Activated T-cell treated with anti-CD3 and anti-CD28 coated beads, Interleukin-2, amount 50 U/mL, for 4 hours (primary cell): Measurements from ENCODE around the gene TMEM238. TPM values are rescaled to one million over a fixed set of nuclear protein-coding genes. Genes with fewer than 3 reads are reported as not detected.
A peak's percentile ranks its signal among the peaks of the same experiment; 100 is the strongest.

Source experiments
- ATAC-seq, 2 donors: fragments of 200-7000 bp; cut with Tn5 transposase; one replicate each; pipeline ENCODE4 v1.10.0; 2021
- DNase-seq: peaks from one replicate; pipeline ENCODE4 v3.0.0-alpha.2; 2020
- H3K27me3 Mint-ChIP-seq: one replicate; pipeline ENCODE4 v1.8.0; 2021; ENCODE audit warnings: low read depth, mixed read lengths
- H3K36me3 Mint-ChIP-seq: one replicate; pipeline ENCODE4 v1.8.0; 2022; ENCODE audit warnings: mixed read lengths; ENCODE audit not compliant: insufficient read depth
- H3K4me1 Mint-ChIP-seq: one replicate; pipeline ENCODE4 v1.8.0; 2021; ENCODE audit warnings: low read depth, mixed read lengths
- H3K4me3 Mint-ChIP-seq: one replicate; pipeline ENCODE4 v1.8.0; 2021; ENCODE audit warnings: mild to moderate bottlenecking, moderate library complexity, mixed read lengths
- H3K9me3 Mint-ChIP-seq: one replicate; pipeline ENCODE4 v1.8.0; 2021; ENCODE audit warnings: mixed read lengths
- total RNA-seq, 3 donors: library from RNA; stranded (reverse); gene quantifications; one replicate each; pipeline ENCODE4 v1.2.1, GENCODE V29; 2021

The TMEM238 gene
- total RNA-seq, 3 donors from 2014 or later, result 6.1 to 8.8 (median 8.4) TPM

DNA sequence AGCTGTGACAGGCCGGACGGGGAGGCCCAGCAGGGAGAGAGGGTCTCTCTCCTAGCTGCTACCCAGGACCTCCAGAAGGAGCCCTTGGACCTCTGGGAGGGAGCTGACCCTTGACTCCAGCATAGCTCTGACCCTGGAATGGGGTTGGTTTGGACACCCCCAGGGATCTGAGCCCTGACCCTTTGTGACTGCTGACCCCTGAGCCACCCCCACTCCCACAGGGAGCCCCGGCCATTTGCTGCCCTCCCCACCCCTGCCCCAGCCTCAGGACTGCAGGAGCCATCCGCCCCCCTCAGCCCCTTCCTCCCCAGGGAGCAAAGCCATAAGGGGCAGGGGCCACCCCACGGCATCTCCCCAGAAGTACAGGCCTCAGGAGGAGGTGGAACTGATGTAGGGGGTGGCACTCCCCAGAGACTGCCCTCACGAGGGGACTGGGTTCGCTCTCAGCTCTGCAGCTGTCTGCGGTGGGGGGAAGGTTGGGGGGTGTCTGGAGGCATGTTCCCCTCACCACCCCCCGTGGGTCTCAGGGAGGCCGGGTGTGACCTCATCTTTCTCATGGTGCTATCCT is 36.6 kb downstream of the TMEM238 start:
- Mint-ChIP-seq H3K4me3 (no peak overlapping the region), H3K9me3 (no peaks in the 10 kb centered on the region)
- ATAC-seq, result no peak

DNA sequence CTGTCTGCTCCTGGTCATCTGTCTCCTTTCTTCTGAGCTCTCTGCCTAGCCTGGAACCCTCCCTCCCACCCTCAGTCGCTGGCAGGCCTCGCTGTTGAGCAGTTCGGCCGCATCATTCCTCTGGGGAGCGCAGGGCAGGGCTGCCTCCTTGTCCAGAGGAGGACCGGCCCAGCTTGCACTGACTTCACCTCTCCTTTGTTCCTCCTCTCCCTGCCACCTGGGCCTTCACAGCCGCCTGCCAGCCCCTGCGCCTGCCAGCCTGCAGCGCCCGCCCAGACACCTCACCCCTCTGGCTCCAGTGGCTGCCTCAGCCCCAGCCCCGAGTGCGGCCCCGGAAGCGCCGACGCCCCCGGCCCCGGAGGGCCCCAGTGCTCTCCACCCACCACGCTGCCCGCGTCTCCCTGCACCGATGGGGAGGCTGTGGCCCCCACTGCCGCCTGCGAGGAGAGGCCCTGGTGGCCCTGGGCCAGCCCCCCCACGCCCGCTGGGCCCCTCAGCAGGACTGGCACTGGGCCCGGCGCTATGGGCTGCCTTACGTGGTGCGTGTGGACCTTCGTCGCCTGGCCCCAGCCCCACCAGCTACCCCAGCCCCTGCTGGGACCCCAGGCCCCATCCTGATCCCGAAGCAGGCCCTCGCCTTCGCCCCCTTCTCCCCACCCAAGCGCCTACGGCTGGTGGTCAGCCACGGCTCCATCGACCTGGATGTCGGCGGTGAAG is 37.2 kb downstream of the TMEM238 start:
- Mint-ChIP-seq H3K4me3 (no peak overlapping the region), H3K9me3 (no peaks in the 10 kb centered on the region), H3K27me3 (peaks cover 16% of the 10 kb centered on the region), H3K36me3 (peaks cover 6% of the 10 kb centered on the region), H3K4me1 (peaks cover 3% of the 10 kb centered on the region)
- no peak for ATAC-seq
- DNase-seq, result no peak

More for the DNA sequence above, 36.6 kb downstream of the TMEM238 start:
- Mint-ChIP-seq H3K4me1 (peaks cover 4% of the 10 kb centered on the region), H3K27me3 (peaks cover 23% of the 10 kb centered on the region), H3K36me3 (peaks cover 6% of the 10 kb centered on the region)
- no peak for DNase-seq

DNA sequence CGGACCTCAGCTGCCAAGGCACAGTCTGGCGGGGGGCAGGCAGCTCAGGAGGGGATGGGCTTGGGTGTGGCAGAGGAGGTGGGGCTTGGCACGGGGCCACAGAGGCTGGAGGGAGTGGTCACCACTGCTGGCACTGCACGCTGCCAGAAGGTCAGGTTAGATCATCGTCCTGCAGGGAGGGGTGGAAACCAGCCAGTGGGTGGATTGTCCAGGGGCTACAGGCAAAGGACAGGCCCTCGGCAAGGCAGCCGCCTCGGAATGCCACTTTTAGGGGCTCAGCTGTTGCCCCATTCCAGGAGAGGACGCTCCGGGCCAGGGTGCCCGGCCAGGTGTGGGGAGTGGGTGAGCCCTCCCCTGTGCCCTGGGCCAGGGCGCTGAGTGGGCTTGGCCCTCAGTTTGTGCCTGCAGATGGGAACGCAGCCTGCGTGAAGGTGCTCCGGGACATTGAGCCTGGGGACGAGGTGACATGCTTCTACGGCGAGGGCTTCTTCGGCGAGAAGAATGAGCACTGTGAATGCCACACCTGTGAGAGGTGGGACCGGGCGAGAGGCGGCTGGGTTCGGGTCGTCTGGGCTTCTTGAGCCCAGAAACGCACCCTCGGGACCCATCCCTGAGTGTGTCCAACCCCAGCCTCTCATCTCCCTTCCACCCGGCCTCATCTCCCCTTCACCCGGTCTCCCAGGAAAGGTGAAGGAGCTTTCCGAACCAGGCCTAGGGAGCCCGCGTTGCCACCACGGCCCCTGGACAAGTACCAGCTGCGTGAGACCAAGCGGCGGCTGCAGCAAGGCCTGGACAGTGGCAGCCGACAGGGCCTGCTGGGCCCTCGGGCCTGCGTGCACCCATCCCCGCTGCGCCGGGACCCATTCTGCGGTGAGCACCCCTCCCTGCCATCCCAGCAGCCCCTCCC is 38.0 kb downstream of the TMEM238 start:
- ATAC-seq (no peak), DNase-seq (no peak)
- Mint-ChIP-seq H3K4me3 (no peak overlapping the region), H3K36me3 (peaks cover 6% of the 10 kb centered on the region), H3K4me1 (peaks cover 4% of the 10 kb centered on the region), H3K9me3 (no peaks in the 10 kb centered on the region), H3K27me3 (peaks cover 8% of the 10 kb centered on the region)

DNA sequence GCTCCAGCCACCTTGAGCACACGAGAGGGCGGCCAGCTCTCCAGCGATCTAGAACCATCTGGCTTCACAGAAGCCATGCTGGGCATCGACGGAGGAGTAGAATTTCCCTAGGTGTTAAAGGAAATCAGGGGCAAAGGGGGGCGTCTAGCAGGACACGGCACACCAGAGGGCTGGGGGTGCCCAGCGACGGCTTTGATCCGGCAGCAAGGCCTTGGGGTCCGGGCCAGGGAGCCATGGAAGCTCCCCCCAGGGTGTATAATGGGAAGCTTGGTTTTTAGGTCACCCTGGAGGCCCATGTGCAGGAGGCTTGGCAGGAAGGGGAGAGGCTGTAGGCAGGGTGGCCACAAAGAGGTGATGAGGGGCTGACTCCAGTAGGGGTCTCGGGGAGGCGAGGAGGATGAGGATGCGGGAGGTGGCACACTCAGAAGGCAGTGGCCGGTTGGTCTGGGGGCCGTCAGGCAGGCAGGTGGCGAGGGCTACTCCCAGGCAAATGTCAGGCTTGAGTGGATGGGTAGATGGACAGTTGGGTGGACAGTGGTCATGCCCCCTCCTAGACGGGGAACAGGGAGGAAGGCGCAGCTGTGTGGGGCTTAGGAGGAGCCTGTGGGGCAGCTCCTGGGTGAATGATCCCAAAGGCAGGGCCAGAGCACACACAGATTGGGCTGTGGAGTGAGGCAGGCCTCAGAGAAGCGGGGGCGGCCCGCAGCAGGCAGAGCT is 38.8 kb downstream of the TMEM238 start:
- H3K27me3 Mint-ChIP-seq, result peaks cover under 1% of the 10 kb centered on the region
- peaks cover 12% of the 10 kb centered on the region for H3K4me1 Mint-ChIP-seq
- no peaks in the 10 kb centered on the region for H3K9me3 Mint-ChIP-seq
- no peak overlapping the region for H3K4me3 Mint-ChIP-seq
- ATAC-seq, result no peak
- peaks cover 6% of the 10 kb centered on the region for H3K36me3 Mint-ChIP-seq
- no peak for DNase-seq

DNA sequence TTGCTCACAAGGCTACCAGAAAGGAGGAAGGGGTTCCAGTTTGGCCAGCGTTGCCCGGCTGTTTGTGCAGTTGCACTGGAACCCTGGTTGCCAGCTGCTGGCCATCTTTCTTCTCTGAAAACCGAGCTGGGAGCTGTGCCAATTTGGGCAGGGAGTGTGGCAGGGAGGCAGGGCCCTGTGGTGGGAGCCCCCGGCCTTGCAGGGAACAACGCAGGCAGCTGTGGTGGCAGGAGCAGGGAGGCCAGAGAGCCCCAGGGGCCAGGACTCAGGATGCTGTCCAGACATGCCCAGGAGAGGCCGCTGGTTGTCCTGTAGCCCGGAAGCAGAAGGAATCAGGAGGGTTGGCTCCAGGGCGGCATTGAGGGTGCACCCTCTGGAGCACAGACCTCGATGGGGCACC is 39.6 kb downstream of the TMEM238 start:
- Mint-ChIP-seq H3K36me3 (peaks cover 6% of the 10 kb centered on the region), H3K9me3 (no peaks in the 10 kb centered on the region), H3K4me3 (no peak overlapping the region), H3K4me1 (peaks cover 15% of the 10 kb centered on the region), H3K27me3 (no peaks in the 10 kb centered on the region)
- ATAC-seq, result no peak
- DNase-seq, result no peak

DNA sequence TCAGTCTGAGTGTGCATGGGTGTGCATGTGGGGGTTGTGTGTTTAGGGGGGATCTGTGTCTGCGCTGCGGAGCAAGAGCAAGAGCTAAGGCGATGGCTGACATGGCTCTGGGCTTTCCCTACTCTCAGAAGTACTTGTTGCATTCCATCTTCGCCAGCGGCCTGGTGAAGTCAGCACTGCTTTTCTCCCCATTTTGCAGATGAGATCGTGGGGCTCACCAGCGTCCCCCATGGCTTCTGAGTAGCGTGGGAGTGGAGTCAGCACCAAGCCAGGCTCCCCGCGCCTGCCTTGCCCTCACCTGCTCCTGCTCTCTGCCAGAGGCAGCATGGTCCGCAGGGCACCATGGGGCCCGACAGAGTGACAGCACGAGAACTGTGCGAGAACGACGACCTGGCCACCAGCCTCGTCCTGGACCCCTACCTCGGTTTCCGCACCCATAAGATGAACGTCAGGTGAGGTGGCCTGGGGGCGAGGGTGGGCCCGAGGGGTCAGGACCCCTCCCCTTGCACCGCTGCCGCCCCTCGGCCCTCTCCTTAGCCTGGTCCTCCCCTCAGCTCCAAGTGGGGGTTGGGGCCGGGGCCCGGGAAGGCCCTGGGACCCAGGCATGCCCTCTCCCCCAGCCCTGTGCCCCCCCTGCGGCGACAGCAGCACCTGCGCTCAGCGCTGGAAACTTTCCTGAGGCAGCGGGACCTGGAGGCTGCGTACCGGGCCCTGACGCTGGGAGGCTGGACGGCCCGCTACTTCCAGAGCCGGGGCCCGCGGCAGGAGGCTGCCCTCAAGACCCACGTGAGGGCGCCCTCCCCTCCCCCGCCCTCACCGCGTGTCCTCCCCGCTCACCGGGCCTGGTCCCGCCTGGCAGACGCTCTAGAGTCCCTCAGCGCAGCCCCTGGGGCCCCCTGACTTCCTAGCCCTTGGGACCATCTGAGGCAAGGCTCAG is 42.2 kb downstream of the TMEM238 start:
- ATAC-seq (no peak), DNase-seq (no peak)
- Mint-ChIP-seq H3K27me3 (no peaks in the 10 kb centered on the region), H3K4me3 (peak overlapping the region; percentile 38), H3K4me1 (peaks cover 22% of the 10 kb centered on the region), H3K9me3 (no peaks in the 10 kb centered on the region), H3K36me3 (peaks cover 6% of the 10 kb centered on the region)

DNA sequence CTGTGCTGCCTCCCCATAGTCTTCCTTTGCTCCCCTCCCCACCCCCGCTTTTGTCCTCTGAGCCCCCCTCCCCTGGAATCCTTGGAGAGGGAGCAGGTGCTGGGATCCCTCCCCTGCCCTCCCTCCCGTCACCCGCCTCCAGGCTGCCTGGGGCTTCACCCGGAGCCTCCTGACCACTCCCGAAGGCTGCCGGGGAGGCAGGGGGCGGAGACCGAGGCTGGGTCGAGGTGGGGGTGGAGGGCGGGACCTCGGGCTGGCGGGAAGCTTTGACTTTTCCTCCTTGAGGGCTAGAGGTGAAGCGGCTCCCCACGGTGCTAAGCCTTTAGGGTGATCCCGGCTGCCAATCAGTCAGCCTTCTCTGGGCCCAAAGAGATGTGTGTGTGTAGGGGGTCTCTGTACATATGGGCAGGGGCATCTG is 42.9 kb downstream of the TMEM238 start:
- Mint-ChIP-seq H3K36me3 (peaks cover 6% of the 10 kb centered on the region), H3K4me1 (peaks cover 22% of the 10 kb centered on the region), H3K27me3 (no peaks in the 10 kb centered on the region)

DNA sequence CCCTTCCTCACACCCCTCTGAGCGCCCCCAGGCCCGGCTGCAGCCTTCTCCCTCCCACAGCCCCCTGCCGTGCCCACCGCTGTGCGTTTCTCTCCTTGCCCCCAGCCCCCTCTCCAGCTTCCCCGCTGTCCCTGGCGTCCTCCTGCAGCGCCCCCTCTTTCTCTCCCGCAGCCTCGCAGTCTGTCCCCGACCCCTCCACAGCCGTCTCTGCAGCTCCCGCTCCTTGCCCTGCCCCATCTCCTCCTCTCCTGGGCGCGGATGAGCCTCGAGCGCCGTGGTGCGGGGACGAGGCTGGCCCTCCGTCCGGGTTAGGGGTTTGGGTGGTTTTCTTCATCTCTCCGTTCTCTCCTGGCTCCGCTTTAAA is 43.3 kb downstream of the TMEM238 start:
- Mint-ChIP-seq H3K4me1 (peaks cover 22% of the 10 kb centered on the region), H3K9me3 (no peaks in the 10 kb centered on the region)
- ATAC-seq, result no peak

More for the DNA sequence above, 42.9 kb downstream of the TMEM238 start:
- H3K9me3 Mint-ChIP-seq, result no peaks in the 10 kb centered on the region
- DNase-seq (peak; percentile 29), ATAC-seq (no peak)
- H3K4me3 Mint-ChIP-seq, result peak overlapping the region; percentile 80

DNA sequence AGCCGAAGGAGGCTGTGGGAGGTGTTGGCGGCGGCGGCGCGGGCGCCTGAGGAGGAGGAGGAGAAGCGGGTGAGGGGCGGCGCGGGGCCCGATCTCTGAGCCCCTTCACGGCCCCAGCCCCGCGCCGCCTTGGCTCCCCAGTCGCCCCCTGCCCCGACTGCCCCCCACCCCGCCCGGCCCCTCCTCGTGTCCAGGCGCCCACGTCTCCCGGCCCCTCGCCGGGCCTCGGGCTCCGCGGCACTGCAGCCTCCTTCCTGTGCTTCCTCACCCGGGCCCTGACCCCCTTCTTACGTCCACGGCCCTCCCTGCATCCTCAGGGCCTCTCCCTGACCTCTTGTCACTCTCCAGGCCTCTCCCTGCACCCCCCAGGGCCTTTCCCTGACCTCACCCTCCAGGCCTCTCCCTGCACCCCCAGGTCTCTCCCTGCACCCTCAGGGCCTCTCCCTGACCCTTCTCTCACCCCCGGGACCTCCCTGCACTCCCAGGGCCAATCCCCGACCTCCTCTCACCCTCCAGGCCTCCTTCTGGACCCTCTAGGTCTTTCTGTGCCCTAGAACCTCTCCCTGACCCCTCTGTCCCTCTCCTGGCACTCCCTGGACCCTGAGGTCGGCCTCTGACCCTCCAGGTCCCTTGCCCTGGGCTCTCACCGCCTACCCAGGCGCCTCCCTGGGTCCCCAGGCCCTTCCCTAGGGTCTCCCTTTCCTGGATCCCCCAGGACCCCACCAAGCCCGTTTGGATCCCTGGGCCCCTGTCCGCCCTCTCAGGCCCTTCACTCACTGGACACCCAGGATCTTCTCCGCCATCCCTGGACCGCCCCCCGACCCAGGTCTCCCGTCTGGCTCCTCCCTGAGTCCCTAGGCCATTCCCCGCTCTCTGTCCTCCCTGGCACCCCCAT is 44.0 kb downstream of the TMEM238 start:
- DNase-seq, result no peak
- H3K36me3 Mint-ChIP-seq, result peaks cover 3% of the 10 kb centered on the region
- H3K4me1 Mint-ChIP-seq, result peaks cover 22% of the 10 kb centered on the region
- no peaks in the 10 kb centered on the region for H3K9me3 Mint-ChIP-seq
- peaks cover under 1% of the 10 kb centered on the region for H3K27me3 Mint-ChIP-seq
- ATAC-seq, result no peak
- peak overlapping the region; percentile 89 for H3K4me3 Mint-ChIP-seq

More for the DNA sequence above, 43.3 kb downstream of the TMEM238 start:
- Mint-ChIP-seq H3K4me3 (peak overlapping the region; percentile 80), H3K27me3 (no peaks in the 10 kb centered on the region), H3K36me3 (peaks cover 6% of the 10 kb centered on the region)
- no peak for DNase-seq

DNA sequence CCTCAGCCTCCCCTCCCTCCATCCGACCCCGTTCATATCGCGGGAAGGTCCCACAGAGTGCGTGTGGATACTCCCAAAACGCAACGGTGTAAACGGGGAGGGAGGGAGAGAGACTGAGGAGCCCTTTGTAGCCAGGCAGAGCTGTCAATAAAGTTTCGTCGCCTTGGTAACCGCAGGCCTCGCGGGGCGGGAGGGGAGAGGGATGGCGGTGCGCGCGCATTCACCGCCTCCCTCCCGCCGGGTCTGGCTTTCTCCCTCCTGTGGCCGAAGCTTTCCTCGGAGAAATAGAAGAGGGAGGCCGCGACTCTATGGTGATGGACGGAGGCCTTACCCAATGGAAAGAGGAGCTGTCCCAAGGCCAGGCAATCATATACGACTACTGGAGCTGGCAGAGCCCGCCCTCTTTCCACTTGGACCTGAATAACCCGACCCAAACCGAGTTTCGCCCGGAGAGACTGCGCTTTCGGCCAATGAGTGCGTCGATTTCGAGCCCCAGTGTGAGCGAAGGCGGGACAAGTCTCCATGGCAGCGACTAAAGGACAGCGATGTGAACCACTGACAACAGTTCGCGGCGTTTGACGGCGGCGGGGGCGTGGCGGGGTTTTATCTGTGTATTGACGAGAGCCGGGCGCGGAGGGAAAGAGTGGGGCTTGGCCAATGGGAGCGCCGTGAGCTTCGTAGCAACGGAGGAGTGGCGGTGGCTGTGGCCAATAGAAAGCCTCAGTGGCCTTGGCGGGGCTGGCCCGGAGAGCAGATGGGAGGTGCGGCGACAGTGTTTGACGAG is 44.8 kb downstream of the TMEM238 start, which contains the start of gene KMT5C:
KMT5C (plus strand) TSS at position 772 of the 784 bp plus-strand sequence. CDS start 2,061 bp downstream, outside the sequence.
- peaks cover 22% of the 10 kb centered on the region for H3K4me1 Mint-ChIP-seq
- H3K27me3 Mint-ChIP-seq, result peaks cover 2% of the 10 kb centered on the region
- ATAC-seq (peak; percentile 87), DNase-seq (peak; percentile 100)
- H3K4me3 Mint-ChIP-seq, result peak within 1 kb of the TSS; percentile 89
- H3K9me3 Mint-ChIP-seq, result no peaks in the 10 kb centered on the region
- no peaks in the 10 kb centered on the region for H3K36me3 Mint-ChIP-seq

DNA sequence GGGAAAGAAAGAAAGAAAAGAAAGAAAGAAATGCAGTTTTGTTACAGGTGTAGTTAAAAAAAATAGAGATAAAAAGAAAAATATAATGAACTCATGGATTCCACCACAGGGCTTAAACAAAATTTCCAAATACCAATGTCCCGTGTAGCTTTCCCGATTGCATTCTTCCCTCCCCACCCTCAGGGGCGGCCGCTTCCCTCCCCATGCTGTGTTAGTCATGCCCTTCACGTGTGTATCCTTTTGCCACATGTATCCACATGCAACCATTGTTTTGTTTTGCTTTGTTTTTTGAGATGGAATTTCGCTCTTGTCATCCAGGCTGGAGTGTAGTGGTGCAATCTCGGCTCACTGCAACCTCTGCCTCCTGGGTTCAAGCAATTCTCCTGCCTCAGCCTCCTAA is 48.0 kb downstream of the TMEM238 start:
- ATAC-seq (no peak), DNase-seq (no peak)
- Mint-ChIP-seq H3K4me1 (peaks cover 18% of the 10 kb centered on the region), H3K27me3 (peaks cover 12% of the 10 kb centered on the region), H3K4me3 (no peak overlapping the region), H3K9me3 (no peaks in the 10 kb centered on the region), H3K36me3 (no peaks in the 10 kb centered on the region)

DNA sequence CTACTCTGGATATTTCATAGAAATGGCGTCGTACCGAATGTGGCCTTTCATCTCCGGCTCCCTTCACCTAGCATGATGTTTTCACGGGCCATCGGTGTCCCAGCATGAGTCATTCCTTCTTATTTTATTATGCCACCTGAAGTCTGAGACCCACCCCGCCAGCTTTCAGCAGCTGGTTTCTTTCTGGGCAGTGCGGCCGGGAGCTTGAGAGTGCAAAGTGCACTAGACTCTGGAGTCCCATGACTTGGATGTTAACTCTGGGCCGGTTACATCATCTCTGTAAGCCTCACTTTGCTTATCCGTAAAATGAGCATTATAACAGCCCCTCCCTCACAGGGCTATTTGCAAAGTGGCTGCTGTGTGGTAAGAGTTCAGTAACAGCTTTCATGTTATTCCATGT is 50.2 kb downstream of the TMEM238 start:
- DNase-seq (no peak), ATAC-seq (no peak)
- Mint-ChIP-seq H3K4me3 (no peak overlapping the region), H3K9me3 (no peaks in the 10 kb centered on the region), H3K27me3 (peaks cover 14% of the 10 kb centered on the region), H3K36me3 (no peaks in the 10 kb centered on the region), H3K4me1 (peaks cover 5% of the 10 kb centered on the region)
